Pancreas (tissue), 10 donors: ENCODE measurements around the gene CSF2RB. TPM values are rescaled to one million over a fixed set of nuclear protein-coding genes. Genes with fewer than 3 reads are reported as not detected.

ENCODE experiments used
- ATAC-seq, 4 donors: fragments of 200-7000 bp; cut with Tn5 transposase; one replicate each; pipeline versions ENCODE4 v1.8.0 to v1.9.1; 2020; ENCODE audit warnings: mild to moderate bottlenecking in 4 of 4, moderate library complexity in 4 of 4
- DNase-seq, 6 donors: peaks; one replicate each; pipeline ENCODE4 v3.0.0-alpha.2; 2020
- FAIRE-seq: peaks from 2 replicates; lab custom pipeline; 2012; peaks lifted over from hg19 to GRCh38; lab: Jason Lieb, UNC
- H3K27ac ChIP-seq, 4 donors: fragments of 200-600 bp; sonication (generic); 1 replicate in 3 of 4; 2 replicates in 1 of 4; pipeline versions ENCODE4 v1.5.0 to v1.8.0; 2020
- H3K27me3 ChIP-seq, 4 donors: fragments of 200-600 bp; one replicate each; pipeline ENCODE4 v1.8.0; 2021
- H3K36me3 ChIP-seq, 3 donors: fragments of 200-600 bp; sonication (generic) in 1 of 3; one replicate each; pipeline versions ENCODE4 v1.5.0 to v1.8.0; 2020 to 2021
- H3K4me1 ChIP-seq, 3 donors: fragments of 200-600 bp; one replicate each; pipeline ENCODE4 v1.8.0; 2021
- H3K4me3 ChIP-seq, 4 donors: fragments of 200-600 bp; sonication (generic) in 2 of 4; one replicate each; pipeline versions ENCODE4 v1.5.0 to v1.8.0; 2020 to 2021
- H3K9me3 ChIP-seq, 4 donors: fragments of 200-600 bp; one replicate each; pipeline ENCODE4 v1.8.0; 2021
- WGBS, 2 donors: extraction: QIAGEN DNeasy Blood & Tissue Kit; methylation state at CpG; one replicate each; pipeline ENCODE4 v1.1.7; 2013; 5-methylcytosine and 5-hydroxymethylcytosine counted together
- intact Hi-C, 3 donors: fragments of 100-400 bp; cut with DNase I; formaldehyde crosslinking; loops; one replicate each; pipeline versions ENCODE4 v1.11.1 to v1.14.2; 2022
- polyA plus RNA-seq, 2 donors: library from polyadenylated mRNA; stranded (reverse); fragments of 200-250 nt; gene quantifications; one replicate each; pipeline ENCODE4 v1.2.3, GENCODE V29; 2013
- total RNA-seq, 6 donors: library from RNA; stranded (reverse); fragmentation: NEBNext Ultra II Directional in 4 of 6; extraction: Animal tissue kit (Norgen Biotek cat#: 25700) in 4 of 6; gene quantifications; one replicate each; pipeline versions ENCODE4 v1.2.1 to v1.2.4, GENCODE V29; 2021 to 2023
- TF ChIP-seq, protein P1 (sequence below), 4 donors: fragments of 200-600 bp; sonication (generic) in 3 of 4; IDR thresholded peaks; one replicate each; pipeline versions ENCODE4 v1.5.0 to v1.8.0; 2021; ENCODE audit warnings: antibody characterized with exemption in 4 of 4
- donor health status: healthy with polysubstance abuse.
- donor health status: DM: no; HTN: no; CAD: no; lungs with moderate emphysema.
- donor health status: DM: no; HTN: no; CAD: no.
- donor health status: control.
- donor health status: control.
- donor health status: Bipolar disorder and iron deficiency.
- donor health status: DM: yes; HTN: yes; CAD: no.
- donor health status: DM: no; HTN: no; CAD: no.
- donor health status: DM: no; HTN: no; CAD: no.
- donor health status: DM: yes; HTN: yes; CAD: no.

The CSF2RB gene
- total and polyA plus RNA-seq, 8 donors, result 0.46 to 4.3 (median 1.8) TPM

DNA sequence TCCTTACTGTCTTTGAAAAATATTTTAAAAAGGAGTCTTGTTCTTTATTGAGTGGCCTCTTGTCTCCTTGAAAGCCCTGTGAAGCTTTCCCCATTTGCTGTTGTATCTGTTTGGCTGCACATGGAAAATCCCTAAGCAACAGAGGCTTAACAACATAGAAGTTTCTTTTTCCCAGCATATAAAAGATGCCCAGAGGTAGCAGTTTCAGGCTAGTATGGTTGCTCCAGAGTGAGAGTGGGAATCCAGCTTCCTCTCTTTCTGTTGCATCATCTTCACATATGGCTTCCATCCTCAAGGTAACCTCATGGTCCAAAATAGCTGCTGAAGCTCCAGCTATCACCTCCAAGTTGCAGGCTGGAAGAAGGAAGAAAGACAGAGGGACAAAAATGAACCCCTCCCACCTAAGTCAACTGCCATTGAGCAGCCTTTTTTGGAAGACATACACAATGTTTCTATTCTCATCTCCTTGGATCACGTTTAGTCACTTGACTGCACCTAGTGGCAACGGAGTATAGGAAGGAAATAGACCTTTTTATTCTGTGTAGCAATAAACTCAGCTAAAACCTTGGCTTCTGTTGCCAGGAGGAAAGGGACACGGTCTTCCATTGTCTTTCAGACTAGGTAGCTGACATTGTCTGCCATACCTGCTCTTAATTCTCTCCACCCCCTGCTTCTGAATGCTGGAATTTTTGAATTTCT is 5.3 kb downstream of the CSF2RB start:
- Histone ChIP-seq H3K9me3 (no peaks in the 10 kb centered on the region), H3K36me3 (no peaks in the 10 kb centered on the region), H3K27me3 (peaks cover 0 to 4% (median 0%) of the 10 kb centered on the region in 4 donors), H3K4me3 (no peak overlapping the region), H3K4me1 (no peaks in the 10 kb centered on the region), H3K27ac (no peak overlapping the region)
- WGBS, 2 donors, result 61 to 70% methylated on average over 3 of the region's 3 CpGs
- ATAC-seq, result no peak
- no peak for FAIRE-seq
- DNase-seq, result no peak
- TF ChIP-seq, protein P1, sequence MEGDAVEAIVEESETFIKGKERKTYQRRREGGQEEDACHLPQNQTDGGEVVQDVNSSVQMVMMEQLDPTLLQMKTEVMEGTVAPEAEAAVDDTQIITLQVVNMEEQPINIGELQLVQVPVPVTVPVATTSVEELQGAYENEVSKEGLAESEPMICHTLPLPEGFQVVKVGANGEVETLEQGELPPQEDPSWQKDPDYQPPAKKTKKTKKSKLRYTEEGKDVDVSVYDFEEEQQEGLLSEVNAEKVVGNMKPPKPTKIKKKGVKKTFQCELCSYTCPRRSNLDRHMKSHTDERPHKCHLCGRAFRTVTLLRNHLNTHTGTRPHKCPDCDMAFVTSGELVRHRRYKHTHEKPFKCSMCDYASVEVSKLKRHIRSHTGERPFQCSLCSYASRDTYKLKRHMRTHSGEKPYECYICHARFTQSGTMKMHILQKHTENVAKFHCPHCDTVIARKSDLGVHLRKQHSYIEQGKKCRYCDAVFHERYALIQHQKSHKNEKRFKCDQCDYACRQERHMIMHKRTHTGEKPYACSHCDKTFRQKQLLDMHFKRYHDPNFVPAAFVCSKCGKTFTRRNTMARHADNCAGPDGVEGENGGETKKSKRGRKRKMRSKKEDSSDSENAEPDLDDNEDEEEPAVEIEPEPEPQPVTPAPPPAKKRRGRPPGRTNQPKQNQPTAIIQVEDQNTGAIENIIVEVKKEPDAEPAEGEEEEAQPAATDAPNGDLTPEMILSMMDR (IDR thresholded peaks at IDR 0.05), result no peak
- intact Hi-C loops, result no loop called here

DNA sequence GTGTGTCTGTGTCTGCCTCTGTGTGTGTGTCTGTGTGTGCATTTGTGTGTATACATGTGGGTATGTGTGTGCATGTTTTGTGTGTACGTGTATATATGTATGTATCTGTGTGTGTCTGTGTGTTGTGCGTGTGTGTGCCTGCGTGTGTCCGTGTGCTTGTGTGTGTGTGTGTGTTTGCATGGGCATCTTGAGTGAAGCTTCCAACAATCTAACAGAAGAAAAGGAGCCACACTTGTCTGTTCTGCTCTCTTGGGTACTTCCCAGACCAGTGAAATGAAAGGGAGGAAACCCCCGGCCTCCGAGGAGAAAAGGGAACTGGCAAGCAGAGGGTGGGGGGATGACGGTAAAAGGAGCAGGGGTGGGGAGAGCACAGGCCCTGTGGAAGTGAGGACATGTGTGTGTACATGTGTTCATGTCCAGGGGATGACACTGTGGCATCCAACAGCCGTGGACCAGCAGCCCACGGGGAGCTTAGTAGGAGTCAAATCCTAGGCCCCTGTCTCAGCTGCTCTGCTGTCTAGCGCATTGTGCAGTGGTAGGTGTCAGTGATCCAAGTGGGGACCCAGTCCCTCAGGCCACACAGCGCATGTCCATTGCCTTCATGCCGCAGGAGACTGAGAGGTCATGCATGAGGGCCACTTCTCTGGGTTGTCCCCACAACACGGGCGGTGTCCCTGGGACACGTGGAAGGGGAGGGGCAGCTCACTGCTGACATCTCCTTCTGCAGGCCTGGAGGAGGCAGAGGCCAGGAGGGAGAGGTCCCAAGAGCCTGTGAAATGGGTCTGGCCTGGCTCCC is 8.1 kb downstream of the CSF2RB start:
- no peaks in the 10 kb centered on the region for H3K9me3 ChIP-seq
- FAIRE-seq (no peak), DNase-seq (no peak), ATAC-seq (peak in 2 of 4 donors; percentile 64 to 70)
- 57 to 68% methylated on average over 14 to 15 of the region's 15 CpGs for WGBS, 2 donors
- H3K36me3 ChIP-seq, result no peaks in the 10 kb centered on the region
- peaks cover 0 to 4% (median 0%) of the 10 kb centered on the region in 4 donors for H3K27me3 ChIP-seq
- no peak overlapping the region for H3K27ac ChIP-seq
- TF ChIP-seq, protein P1 (IDR thresholded peaks at IDR 0.05), result no peak
- intact Hi-C loops, result no loop called here
- H3K4me3 ChIP-seq, result no peak overlapping the region
- no peaks in the 10 kb centered on the region for H3K4me1 ChIP-seq

DNA sequence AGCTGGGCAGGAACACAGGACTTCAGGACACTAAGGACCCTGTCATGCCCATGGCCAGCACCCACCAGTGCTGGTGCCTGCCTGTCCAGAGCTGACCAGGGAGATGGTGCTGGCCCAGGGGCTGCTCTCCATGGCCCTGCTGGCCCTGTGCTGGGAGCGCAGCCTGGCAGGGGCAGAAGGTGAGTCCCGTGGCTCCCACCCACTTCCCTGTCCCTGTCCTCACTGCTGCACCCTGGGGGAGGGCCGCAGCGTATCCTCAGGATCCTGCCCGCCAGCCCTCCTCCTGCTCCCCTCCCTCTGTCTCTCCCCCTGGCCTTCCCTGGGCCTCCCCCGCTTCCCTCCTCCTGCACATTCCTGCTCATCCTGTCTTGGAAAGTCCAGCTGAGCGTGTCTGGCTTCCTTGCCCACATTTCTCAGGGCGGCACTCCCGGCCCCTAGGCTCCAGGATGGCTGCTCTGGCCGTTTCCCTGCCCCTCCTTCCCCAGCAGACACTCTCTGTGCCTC is 8.7 kb downstream of the CSF2RB start:
- TF ChIP-seq, protein P1 (IDR thresholded peaks at IDR 0.05), result no peak
- FAIRE-seq (no peak), ATAC-seq (peak in 1 of 4 donors; percentile 19), DNase-seq (no peak)
- Histone ChIP-seq H3K4me3 (no peak overlapping the region), H3K36me3 (no peaks in the 10 kb centered on the region), H3K9me3 (no peaks in the 10 kb centered on the region), H3K27me3 (peaks cover 0 to 4% (median 0%) of the 10 kb centered on the region in 4 donors), H3K4me1 (no peaks in the 10 kb centered on the region), H3K27ac (no peak overlapping the region)
- intact Hi-C loops, result no loop called here
- WGBS, 2 donors, result 51 to 52% methylated on average over 9 to 10 of the region's 10 CpGs

- no peak for FAIRE-seq
- H3K27ac ChIP-seq, result no peak overlapping the region
- ATAC-seq, result no peak
Measured at GRCh38 chr22:36922711-36923110, 9.3 kb downstream of the CSF2RB start.

More at GRCh38 chr22:36922711-36923110, 9.3 kb downstream of the CSF2RB start:
- Histone ChIP-seq H3K27me3 (no peaks in the 10 kb centered on the region), H3K36me3 (no peaks in the 10 kb centered on the region), H3K4me1 (no peaks in the 10 kb centered on the region), H3K4me3 (no peak overlapping the region), H3K9me3 (no peaks in the 10 kb centered on the region)
- TF ChIP-seq, protein P1 (IDR thresholded peaks at IDR 0.05), result no peak
- WGBS, 2 donors, result 46 to 67% methylated on average over 7 of the region's 7 CpGs
- intact Hi-C loops, result no loop called here
- DNase-seq, result no peak
